T follicular helper cell (primary cell): ENCODE results near the gene CNIH2.

Experiments used
- DNase-seq: peaks from one replicate; pipeline ENCODE4 v3.0.0-alpha.2; 2020; ENCODE audit warnings: low read depth

Gene CNIH2

GRCh38 chr11:66259225-66259624 is 18.8 kb upstream of the CNIH2 start:
- no peak for DNase-seq

GRCh38 chr11:66259956-66260355 is 18.0 kb upstream of the CNIH2 start:
- DNase-seq, result no peak

GRCh38 chr11:66261578-66261977 is 16.4 kb upstream of the CNIH2 start:
- DNase-seq, result no peak

GRCh38 chr11:66262191-66262590 is 15.8 kb upstream of the CNIH2 start:
- DNase-seq, result no peak

- no peak for DNase-seq
Measured at GRCh38 chr11:66262696-66263095, 15.3 kb upstream of the CNIH2 start.

GRCh38 chr11:66263231-66263630 is 14.7 kb upstream of the CNIH2 start:
- DNase-seq, result no peak

- no peak for DNase-seq
Measured at GRCh38 chr11:66263785-66264184, 14.2 kb upstream of the CNIH2 start.

- no peak for DNase-seq
Measured at GRCh38 chr11:66264383-66264782, 13.6 kb upstream of the CNIH2 start.

- no peak for DNase-seq
Measured at GRCh38 chr11:66264914-66265313, 13.1 kb upstream of the CNIH2 start.

GRCh38 chr11:66265531-66266377 is 12.2 kb upstream of the CNIH2 start:
- no peak for DNase-seq

- no peak for DNase-seq
Measured at GRCh38 chr11:66266378-66267038, 11.5 kb upstream of the CNIH2 start.

- no peak for DNase-seq
Measured at GRCh38 chr11:66267039-66267378, 11.0 kb upstream of the CNIH2 start.

- peak; percentile 82 for DNase-seq
Measured at GRCh38 chr11:66267379-66268243, 10.4 kb upstream of the CNIH2 start.

- peak; percentile 99 for DNase-seq
Measured at GRCh38 chr11:66268244-66268951, 9.6 kb upstream of the CNIH2 start, which contains the start of gene RAB1B. Gene RAB1B (plus strand): TSS chr11:66268639. CDS start chr11:66268680, 41 bp downstream.

- DNase-seq, result no peak
Measured at GRCh38 chr11:66268952-66269905, 8.7 kb upstream of the CNIH2 start.

GRCh38 chr11:66271816-66272215 is 6.2 kb upstream of the CNIH2 start:
- DNase-seq, result no peak

- DNase-seq, result no peak
Measured at GRCh38 chr11:66272596-66272995, 5.4 kb upstream of the CNIH2 start.

- DNase-seq, result no peak
Measured at GRCh38 chr11:66274219-66274618, 3.8 kb upstream of the CNIH2 start.

- no peak for DNase-seq
Measured at GRCh38 chr11:66275396-66275795, 2.6 kb upstream of the CNIH2 start.

- DNase-seq, result no peak
Measured at GRCh38 chr11:66275984-66276612, 1.9 kb upstream of the CNIH2 start.
